GM04503 (cell line): ENCODE results near the gene CHIT1.

Source experiments
- DNase-seq: peaks from one replicate; pipeline ENCODE4 v3.0.0-alpha.2; 2012; ENCODE audit warnings: low read depth

The CHIT1 gene

DNA sequence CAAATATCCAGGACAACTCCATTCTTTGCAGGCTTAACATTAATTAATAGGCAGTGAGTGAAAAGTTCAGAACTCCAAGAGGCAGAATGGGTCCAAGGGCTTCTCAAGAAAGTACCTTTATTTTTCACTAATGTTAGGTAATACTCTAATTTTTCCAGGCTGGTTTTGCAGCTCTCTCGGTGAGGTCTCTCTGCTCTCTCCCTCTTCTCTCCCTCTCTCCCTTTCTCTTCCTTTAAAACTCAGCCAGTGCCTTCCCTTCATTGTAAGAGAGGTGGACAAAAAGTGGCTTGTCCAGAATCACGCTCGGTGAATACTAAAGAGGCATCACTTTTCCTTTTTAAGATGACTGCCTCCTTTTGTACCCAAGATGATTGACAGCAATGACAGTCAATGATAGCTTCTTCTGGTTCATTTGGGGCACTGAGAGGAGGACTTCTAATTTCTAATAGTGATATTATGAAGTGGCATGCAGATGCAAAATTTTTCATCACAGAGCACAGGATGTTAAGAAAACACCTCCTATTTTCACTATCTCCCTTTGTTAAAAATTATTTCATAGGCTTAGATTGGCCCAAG lies 41.7 kb downstream of the CHIT1 start:
- DNase-seq = no peak

DNA sequence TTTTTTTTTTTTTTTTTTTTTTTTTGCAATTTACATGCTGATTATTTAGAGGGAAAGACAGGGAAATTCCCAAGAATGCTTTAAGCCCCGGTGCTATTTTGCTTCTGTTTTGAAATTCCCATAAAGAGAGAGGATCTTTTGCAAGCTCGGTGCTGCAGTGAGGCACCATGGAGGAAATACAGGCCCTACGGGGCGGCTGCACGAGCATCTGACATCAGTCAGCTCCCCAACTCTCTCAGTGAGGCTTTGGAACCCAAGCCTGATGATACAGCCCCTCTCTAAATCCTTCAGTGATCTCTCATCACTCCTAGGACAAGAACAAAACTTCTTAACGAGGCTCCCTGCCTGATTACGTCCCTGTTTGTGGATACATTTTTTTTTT lies 42.2 kb downstream of the CHIT1 start:
- DNase-seq = no peak

DNA sequence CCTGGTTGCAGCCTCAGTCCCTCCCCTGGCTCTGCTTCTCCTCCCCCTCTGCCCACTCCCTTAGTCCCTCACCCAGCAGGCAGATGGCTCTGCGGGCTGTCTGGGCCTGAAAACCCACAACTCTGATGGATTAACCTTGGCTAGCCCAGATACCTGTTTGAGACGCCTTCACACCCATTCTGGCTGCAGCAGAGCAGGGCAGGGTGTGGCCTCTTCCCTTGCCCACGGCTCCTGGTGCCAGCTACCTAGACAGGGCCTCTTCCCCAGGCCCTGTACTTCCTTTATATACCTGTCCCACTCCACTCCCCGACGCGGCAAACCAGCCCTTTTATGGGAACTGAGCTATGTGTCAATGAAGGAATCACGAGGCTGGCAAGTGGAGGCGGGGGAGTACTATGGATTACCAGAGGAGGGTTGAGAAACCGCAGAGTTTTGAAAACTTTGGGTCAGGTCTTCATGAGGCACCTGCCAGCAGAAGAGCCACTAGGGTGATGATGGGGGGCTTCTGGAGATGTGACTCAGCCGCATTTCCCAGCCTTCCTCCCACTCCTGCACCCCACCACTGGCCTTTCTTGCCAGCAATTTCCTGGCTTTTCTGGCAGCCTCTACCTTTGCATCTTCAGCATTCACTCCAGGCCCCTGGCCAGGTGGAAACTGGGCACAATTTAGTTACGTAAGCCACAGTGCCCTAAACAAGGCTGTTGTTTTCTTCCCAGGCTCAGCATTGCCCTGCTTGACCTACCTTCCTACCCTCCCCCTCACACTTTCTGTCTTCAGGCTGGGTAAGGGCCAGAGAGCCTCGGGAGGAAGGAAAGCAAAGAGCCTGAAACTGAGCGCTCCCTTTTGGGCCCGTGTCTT lies 42.8 kb downstream of the CHIT1 start, which contains the start of gene CHI3L1:
TSS of gene CHI3L1 (minus strand) at position 259 of the 858 bp plus-strand sequence. CDS start at position 178, 81 bp downstream.
- no peak for DNase-seq

GRCh38 chr1:203186091-203186445 lies 43.4 kb downstream of the CHIT1 start:
- DNase-seq = no peak

GRCh38 chr1:203185585-203185984 lies 43.9 kb downstream of the CHIT1 start:
- no peak for DNase-seq

GRCh38 chr1:203185061-203185461 lies 44.4 kb downstream of the CHIT1 start:
- no peak for DNase-seq

- no peak for DNase-seq
Measured at GRCh38 chr1:203184467-203184866, 45.0 kb downstream of the CHIT1 start.

DNA sequence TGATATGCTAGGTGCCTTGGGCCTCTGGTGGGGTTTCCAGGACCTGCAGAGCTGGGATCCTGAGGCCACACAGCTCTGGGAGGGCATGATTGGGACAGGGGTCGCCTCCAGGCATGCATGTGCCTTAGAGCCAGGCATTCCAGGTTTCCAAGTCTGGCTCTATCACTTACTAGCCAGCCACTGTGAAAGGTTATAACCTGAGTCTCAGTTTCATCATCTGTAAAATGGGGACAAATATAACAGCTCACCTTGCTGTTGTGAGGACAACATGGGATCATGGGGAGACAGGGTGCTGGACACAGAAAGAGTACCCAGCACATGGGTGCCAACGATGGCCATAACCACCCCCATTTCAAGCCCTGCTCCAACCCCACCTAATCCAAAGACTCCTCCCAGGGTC lies 45.6 kb downstream of the CHIT1 start:
- DNase-seq = no peak

- no peak for DNase-seq
Measured at GRCh38 chr1:203182387-203182953, 47.0 kb downstream of the CHIT1 start.

DNA sequence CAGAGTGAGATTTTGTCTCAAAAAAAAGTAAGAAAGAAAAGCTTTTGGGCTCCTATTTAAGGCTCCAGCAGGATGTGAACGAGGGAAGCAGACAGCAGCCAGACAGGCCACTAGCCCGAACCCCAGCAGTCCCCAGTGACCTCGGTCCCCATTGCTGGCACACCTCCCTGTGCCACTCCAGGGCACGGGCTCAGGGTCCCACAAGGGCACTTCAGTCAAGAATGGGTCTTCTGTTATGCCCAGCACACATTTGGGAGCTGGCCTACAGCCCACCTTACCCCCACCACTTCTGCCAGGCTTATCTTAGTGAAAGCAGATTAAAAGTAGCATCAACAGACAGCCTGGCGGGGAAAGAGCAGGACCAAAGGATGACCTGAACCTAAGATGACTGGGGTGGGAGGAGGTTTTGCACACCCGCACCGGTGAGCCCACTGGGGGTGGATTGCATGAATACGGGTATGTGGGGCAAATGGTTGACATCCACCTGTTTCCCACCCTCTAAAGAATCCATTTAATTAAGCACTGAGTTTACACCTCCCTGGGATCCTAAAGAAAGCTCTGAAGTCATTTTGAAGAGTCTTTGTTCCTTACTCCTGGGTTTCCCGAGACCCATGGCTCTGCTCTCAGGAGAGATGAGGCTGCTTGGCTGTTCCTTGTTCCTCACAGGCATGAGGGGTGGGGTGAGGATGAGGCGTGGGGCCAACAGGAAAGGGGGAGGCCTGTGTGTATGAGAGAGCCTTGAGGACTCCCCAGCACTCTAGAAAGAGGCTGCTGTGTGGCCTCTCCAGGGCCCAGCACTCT lies 47.7 kb downstream of the CHIT1 start:
- DNase-seq = no peak

DNA sequence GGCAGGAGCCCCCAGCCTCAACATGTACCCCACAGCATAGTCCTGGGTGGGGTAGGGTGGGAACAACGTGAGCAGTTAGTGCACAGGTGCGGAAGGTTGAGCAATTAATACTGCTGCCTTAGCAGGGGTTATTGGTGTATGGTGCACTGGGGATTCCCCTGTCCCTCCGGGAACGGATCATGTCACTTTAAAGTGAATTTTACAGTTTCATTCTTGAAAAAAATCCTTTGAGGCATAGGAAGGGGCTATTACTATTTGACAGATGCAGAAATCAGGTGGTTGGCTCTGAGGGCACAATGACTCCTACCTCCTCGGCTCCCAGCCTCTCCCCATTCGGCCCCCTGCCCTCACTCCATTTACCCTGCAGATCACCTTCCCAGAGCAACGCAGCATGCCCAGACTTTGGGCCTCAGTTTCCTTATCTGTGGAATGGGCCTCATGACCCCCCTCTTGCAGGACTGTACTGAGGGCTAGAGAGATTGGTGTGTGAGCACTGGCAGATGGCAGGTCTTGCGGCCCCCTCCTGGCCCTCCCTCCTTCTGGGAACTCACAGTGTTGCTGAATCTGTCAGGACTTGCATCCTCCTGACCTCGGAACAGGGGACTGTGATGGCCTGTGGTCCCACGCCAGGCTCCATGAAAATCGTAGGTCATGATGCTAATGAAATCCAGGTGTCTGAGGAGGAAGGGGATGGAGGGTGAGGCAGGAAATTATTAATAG lies 48.7 kb downstream of the CHIT1 start:
- DNase-seq = no peak

- DNase-seq = no peak
Measured at GRCh38 chr1:203179667-203180005, 49.8 kb downstream of the CHIT1 start.

- no peak for DNase-seq
Measured at GRCh38 chr1:203178821-203179666, 50.4 kb downstream of the CHIT1 start.

GRCh38 chr1:203178083-203178482 lies 51.4 kb downstream of the CHIT1 start:
- no peak for DNase-seq

GRCh38 chr1:203177470-203178039 lies 51.9 kb downstream of the CHIT1 start:
- DNase-seq = no peak

DNA sequence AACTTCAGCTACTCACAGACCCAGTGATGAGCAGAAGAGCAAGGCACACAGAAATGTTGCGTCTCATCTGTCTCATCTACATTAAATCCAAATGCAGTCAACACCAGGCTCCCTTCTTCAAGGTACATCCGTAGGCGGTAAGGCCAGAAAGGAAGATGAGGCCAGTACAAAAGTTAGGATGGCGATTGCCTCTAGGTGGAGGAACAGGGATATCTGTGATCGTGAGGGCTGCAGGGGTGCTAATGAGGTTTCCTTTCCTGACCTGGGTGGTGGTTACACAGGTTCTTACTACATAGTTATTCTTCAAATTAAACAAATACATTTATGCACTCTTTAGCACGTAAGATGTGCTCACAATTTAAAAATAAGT lies 52.5 kb downstream of the CHIT1 start:
- DNase-seq = no peak

GRCh38 chr1:203176273-203177035 lies 53.0 kb downstream of the CHIT1 start:
- DNase-seq = no peak

DNA sequence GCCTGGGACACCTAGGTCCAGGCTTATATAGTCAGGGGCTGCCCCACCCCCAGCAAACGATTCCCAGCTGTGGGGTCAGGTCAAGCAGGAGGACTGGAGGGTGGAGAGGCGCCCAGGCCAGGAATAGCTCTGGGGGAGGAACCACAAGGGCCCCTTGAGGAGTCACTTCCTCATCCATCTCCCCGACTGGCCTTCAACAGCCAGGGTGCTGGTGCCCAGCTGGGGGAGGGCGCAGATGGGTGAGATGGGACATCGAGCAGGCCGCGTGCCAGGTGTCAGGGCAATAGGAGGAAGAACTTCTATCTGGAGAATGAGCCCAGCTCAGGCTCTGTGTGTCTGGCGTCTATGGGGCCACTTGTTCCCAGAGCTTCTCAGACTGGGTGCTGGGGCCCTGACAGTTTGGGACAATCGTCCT lies 53.6 kb downstream of the CHIT1 start:
- DNase-seq = no peak

DNA sequence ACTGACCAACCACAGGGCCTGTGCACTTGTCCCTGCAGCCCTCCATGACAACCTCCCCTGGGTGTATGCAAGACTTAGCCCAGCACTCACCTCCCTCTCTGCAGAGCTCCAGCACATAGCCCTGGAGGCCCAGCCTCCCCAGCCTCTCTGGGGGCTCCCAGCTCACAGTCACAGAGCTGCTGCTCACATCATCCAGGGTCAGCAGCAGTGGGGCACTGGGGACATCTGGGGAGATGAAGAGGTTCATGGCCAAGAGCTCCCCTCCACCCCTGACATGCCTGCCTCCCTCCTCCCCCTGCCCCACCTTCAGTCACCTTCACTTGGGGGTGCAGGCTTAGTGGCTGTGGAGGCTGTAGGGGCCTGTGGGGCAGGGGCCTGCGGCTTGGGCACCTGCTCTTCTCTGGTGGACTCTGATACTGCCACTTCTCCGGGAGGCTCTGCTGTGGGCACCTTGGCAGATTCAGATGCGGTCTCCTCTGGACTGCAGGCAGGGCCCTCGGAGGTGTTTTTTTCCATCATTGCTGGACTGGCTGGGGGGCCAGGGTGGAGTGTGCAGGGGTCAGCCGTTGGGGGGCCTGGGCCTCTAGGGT lies 54.1 kb downstream of the CHIT1 start, which contains the start of gene MYBPH:
TSS of gene MYBPH (minus strand) at position 590 of the 590 bp plus-strand sequence. CDS start at position 519, 71 bp downstream.
- no peak for DNase-seq
